ENCODE data around the gene RIMKLB.

DNA sequence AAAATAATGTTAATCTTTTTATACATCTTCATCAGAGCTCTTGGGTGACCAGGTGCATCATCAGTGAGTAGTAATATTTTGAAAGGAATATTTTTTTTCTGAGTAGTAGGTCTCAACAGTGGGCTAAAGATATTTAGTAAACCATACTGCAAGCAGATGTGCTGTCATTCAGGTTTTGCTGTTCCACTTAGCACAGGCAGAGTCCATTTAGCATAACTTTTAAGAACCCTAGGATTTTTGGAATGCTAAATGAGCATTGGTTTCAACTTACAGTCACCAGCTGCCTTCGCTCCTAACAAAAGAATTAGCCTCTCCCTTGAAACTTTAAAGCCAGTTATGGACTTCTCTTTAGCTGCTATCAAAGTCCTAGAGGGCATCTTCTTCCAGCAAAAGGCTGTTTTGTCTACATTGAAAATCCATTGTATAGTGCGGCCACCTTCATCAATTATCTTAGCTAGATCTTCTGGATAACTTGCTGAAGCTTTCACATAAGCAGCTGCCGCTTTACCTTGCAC lies 24.6 kb downstream of the RIMKLB start:
- TF ChIP-seq, protein P1, sequence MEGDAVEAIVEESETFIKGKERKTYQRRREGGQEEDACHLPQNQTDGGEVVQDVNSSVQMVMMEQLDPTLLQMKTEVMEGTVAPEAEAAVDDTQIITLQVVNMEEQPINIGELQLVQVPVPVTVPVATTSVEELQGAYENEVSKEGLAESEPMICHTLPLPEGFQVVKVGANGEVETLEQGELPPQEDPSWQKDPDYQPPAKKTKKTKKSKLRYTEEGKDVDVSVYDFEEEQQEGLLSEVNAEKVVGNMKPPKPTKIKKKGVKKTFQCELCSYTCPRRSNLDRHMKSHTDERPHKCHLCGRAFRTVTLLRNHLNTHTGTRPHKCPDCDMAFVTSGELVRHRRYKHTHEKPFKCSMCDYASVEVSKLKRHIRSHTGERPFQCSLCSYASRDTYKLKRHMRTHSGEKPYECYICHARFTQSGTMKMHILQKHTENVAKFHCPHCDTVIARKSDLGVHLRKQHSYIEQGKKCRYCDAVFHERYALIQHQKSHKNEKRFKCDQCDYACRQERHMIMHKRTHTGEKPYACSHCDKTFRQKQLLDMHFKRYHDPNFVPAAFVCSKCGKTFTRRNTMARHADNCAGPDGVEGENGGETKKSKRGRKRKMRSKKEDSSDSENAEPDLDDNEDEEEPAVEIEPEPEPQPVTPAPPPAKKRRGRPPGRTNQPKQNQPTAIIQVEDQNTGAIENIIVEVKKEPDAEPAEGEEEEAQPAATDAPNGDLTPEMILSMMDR (IDR thresholded peaks at IDR 0.05), result no peak
- TF ChIP-seq PBX3 (IDR thresholded peaks at IDR 0.05) (no peak), RAD21 (IDR thresholded peaks at IDR 0.05; ENCODE audit: low read length) (no peak), FOSL2 (IDR thresholded peaks at IDR 0.05; ENCODE audit: borderline replicate concordance, low read depth) (no peak), GABPA (IDR thresholded peaks at IDR 0.05; ENCODE audit: low read depth) (no peak), FOXM1 (IDR thresholded peaks at IDR 0.05; ENCODE audit: low read depth) (no peak), YY1 (IDR thresholded peaks at IDR 0.05; ENCODE audit: low read depth) (no peak), EP300 (IDR thresholded peaks at IDR 0.05; ENCODE audit: borderline replicate concordance in 1 of 2, low read depth in 1 of 2, low read length in 1 of 2) (no peak)
- TF ChIP-seq, protein P2, sequence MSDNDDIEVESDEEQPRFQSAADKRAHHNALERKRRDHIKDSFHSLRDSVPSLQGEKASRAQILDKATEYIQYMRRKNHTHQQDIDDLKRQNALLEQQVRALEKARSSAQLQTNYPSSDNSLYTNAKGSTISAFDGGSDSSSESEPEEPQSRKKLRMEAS (IDR thresholded peaks at IDR 0.05; ENCODE audit: low read depth), result no peak
